M059J (cell line): ENCODE results near the gene ADGB. TPM values are rescaled to one million over a fixed set of nuclear protein-coding genes. Genes with fewer than 3 reads are reported as not detected.
"Not testable (repeated sequence)": the region's sequence is repeated elsewhere in the genome, so short reads cannot be mapped to it uniquely, and the experiment has no call there.

Experiments used
- DNase-seq: peaks from one replicate; pipeline ENCODE4 v3.0.0-alpha.2; 2012; ENCODE audit warnings: low read depth
- total RNA-seq: library from RNA; depleted of rRNA; stranded (reverse); fragments of >200 nt; shearing (Covaris generic); gene quantifications from 2 replicates; pipeline ENCODE4 v1.2.3, GENCODE V29; 2014; rRNA removed

ADGB gene
- total RNA-seq, result not detected in 2 replicates

- peak; percentile 69 for DNase-seq
Observed at GRCh38 chr6:146598772-146599405, at the start of gene ADGB. TSS of gene ADGB (plus strand) at chr6:146598972. CDS start at chr6:146599041, 69 bp downstream.

DNA sequence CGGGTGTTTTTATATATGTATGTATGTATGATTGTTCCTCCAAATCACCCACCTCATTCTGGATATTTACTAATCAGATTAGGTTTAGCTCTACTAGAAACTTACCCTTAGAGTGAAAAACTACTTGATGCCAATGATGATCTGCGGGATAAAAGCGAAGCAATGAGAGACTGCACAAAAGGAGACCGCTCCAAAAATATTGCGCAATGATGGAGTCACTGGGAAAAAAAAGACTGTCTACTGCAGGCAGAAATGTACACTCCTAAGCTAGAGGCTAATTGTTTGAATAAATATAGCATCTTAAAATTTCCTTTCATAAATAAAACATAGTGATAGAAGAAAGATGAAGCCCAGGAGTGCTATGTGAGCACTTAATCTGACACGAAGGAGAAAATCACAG is 47.9 kb upstream of the ADGB start:
- no peak for DNase-seq

DNA sequence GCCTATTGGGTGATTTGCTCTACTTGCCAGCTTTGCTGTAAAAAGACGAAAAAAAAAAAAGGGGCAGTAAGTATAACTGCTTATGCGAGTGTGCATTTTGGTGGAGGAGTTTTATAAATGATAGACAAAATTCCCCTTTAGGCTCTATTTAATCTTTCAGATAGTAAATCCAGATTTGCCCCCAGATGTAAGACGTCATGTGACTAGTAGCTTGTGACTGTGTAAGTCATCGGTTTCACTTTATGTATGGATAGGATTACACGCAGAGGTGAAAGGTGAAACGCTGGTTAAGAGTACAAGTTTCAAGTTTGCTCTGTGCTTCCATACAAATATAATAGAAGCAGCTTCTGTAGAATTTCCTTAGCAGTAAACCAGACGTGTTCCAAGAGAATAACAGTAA is 47.2 kb upstream of the ADGB start:
- no peak for DNase-seq

DNA sequence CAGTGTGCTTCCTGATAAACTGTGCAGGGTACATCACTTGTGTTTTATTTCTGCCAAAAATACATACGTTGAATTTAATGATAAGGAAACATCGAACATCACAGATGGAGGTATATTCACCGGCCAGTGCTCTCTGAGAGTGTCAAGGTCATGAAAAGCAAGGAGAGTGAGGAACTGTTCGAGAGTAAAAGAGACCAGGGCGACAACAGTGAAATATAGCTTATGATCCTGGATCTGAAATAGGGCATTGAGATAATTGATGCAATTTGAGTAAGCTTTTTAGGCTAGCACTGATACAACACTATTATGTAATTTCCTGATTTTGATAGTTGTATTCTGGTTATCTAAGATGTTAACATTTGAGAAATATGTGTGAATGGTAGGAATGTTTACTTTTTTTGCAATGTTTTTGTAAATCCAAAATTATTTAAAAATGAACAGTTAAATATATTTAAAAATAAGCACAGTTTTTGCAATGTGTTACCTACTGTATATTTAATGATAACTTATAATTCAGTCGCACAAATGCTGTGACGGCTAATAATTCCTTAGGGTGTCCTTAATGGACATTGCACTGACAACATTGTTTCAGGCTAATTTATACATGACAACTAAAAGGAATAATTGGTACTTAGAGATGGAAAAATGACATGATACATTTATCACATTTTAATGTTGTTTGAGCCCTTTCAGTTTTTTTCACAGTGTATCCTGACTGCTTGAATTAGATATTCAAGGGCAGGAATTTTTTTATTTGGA is 45.2 kb upstream of the ADGB start:
- DNase-seq, result no peak

DNA sequence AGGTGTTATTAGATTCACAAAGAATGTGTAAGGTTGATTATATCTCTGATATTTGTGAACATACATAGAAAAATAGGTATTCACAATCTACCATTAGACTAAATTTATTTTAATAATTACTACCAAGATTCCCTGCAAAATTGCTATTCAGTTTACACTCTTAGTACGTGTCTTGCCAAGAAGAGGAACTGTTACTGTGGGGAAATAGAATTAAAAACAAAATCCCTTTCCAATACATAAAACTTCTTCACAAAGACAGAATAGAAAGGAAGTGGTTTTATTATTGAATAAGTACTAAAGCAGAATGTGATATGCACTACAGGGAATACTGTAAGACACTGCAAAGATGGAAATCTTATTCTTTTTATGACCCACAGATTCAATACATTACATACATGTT is 38.2 kb upstream of the ADGB start:
- DNase-seq, result no peak

- not testable (repeated sequence) for DNase-seq
Observed at GRCh38 chr6:146566661-146567060, 32.1 kb upstream of the ADGB start.

DNA sequence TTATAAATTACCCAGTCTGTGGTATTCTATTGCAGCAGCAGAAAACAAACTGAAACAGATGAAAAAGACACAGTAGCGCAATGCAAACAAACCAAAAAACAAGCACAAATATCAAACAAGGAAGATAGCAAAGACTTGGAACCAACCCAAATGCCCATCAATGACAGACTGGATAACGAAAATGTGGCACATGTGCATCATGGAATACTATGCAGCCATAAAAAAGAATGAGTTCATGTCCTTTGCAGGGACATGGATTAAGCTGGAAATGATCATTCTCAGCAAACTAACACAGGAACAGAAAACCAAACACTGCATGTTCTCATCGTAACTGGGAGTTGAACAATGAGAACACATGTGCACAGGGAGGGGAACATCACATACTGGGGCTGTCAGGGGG is 30.2 kb upstream of the ADGB start:
- not testable (repeated sequence) for DNase-seq

DNA sequence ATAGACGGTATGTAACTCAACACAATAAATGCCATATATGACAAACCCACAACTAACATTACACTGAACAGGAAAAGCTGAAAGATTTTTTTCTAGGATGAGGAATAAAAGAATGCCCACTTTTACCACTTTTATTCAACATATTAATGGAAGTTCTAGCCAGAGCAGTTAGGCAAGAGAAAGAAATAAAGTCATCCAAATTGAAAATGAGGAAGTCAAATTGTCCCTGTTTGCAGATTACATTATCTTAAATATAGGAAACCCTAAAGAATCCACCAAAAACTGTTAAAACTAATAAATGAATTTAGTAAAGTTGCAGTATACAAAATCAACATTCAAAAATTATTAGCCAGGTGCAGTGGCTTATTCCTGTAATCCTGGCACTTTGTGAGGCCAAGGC is 24.6 kb upstream of the ADGB start:
- DNase-seq, result no peak

- DNase-seq, result peak; percentile 13
Observed at GRCh38 chr6:146578054-146578453, 20.7 kb upstream of the ADGB start.

DNA sequence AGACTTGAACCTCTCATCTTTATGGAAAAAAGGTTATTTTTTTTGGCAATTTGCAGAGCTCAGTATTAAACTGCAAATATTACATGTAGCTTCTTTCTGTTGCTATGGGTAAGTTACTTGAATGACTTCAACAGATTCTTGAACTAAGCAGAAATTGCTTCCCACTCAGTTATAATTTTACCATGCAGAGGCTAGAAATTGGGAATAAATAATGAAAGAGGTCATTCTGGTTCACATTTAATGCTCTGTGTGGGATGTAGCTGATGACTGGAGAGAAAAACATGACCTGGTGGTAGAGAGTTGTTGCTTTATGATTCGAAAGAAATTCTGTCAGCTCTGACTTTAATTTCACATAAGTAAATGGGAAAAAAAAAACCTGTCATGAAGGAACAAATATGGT is 16.8 kb upstream of the ADGB start:
- no peak for DNase-seq

DNA sequence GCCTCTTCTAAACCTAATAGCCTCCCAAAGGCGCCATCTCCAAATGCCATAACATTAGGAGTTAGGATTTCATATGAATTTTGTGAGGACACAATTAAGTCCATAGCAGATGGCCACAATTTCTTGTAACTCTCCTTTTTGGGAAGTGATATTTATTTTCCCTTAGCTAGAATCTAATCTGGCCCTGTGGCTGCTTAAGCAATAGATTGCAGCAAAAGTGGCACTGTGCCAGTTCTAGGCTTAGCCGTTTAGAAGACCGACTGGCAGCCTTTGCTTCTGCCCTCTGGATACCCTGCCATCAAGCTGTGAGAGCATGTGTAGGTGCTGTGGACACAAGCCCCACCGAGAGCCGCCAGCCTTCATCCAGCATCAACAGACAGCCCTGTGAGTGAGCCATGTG is 15.9 kb upstream of the ADGB start:
- DNase-seq, result peak; percentile 8

DNA sequence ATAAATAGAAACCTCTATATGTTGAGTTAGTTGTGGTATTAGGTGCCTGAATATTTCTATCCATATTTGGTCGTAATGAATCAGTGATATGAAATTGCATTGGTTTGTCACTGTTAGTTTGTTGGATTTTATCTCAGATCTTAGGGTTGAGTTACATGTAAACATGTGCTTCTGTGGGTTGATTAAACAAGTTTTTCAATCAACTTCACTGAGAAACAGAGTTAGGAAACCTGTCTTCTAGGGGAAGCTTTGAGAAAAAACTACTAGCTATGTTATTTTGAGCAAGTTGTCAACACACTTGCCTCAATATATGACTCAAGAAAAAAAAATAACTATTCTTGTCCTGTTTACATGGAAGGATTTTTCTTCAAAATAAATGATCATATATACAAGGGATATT is 14.8 kb upstream of the ADGB start:
- no peak for DNase-seq

DNA sequence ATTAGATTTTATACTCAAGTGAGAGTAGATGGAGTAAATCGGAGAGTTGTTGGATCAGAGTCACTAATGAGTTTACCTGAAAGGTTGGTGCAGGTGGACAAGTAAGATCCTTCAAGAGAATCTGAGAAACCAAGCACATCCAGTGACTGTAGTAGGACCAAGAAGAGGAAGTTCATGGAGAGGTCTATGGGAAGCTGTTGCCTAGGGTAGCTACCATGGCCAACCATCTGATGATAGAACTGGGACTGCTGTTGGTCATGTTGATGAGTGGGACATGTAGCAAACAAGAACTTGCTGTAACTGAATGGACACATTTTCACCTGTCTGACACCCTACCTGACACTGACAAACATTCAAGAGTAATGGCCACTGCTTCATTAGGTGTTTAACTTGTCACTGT is 11.3 kb upstream of the ADGB start:
- no peak for DNase-seq

GRCh38 chr6:146590492-146590891 is 8.3 kb upstream of the ADGB start:
- DNase-seq, result no peak

GRCh38 chr6:146592451-146592850 is 6.3 kb upstream of the ADGB start:
- no peak for DNase-seq

- DNase-seq, result no peak
Observed at GRCh38 chr6:146593986-146594385, 4.8 kb upstream of the ADGB start.

GRCh38 chr6:146594495-146594894 is 4.3 kb upstream of the ADGB start:
- no peak for DNase-seq

DNA sequence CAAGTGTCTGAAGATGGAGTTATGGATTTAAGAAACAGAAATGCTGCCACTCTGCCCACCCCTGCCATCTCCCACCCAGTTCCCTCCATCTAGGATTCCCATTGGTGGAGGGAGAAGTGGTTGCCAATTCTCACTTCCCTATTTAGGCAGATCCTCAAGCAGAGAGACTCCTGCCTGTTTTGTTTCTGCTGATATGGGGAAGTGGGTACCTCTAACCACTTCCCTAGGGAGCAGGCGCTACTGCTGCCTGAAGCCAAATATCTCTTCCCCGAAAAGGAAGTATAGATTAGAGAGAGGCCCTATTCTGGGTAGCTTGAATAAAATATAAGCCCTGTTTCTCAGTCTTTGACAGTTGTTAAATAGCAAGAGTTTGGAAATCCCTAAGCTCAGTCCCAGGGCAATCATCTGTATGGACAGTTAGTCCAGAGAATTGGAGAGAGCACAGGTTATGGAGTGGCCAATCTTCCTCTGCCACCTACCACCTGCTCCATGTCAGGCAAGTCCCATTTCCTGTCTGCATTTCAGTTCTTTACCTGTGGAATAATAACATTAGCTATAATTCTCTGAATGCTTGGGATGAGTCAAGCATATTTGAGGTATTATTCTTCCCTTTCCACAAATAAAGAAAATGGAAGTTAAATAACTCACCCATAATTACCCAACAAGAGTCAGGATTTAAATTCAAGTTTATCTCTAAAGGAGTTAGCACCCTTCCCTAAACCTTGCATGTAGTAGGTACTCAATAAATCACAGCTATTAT is 2.6 kb upstream of the ADGB start:
- DNase-seq, result no peak

GRCh38 chr6:146601352-146601751 is 2.6 kb downstream of the ADGB start:
- no peak for DNase-seq

GRCh38 chr6:146602526-146602925 is 3.8 kb downstream of the ADGB start:
- no peak for DNase-seq

GRCh38 chr6:146613947-146614346 is 15.2 kb downstream of the ADGB start:
- no peak for DNase-seq

DNA sequence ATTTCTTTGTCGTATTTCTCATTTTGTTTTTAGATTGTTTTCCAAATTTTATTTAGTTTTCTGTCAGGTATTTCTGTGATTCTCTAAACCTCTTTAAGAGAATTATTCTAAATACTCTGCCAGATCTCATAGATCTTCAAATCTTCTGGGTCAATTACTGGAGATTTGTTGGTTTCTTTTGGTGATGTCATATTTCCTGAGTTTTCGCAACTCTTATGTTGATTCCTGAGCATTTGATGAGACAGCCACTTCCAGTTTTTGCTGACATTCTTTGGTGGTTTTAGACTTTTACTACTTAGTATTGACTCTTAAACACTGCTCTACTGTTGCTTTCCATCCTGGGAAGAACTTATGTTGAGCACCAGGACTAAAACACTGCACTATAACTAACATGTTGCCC is 21.9 kb downstream of the ADGB start:
- peak; percentile 3 for DNase-seq

DNA sequence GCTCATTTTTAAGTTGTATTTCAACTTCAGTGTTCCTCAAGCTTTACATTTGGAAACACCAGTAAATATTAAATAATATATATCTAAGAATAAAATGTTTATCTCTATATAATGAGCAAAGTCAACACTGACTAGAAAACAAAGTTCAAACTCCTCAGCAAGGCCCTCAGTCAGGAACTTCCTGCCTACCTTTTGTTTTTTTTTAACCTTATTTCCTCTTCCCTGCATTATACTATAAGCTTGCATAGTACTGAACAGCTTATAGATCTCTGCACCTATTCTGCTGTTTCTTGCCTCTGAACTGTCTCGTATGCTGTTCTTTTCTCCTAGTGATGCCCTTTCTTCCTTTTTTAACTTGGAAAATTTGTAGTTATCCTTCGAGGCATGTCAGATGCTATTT is 29.6 kb downstream of the ADGB start:
- DNase-seq, result no peak
